GM18526 (cell line): ENCODE measurements around the gene MEAK7.

ENCODE experiments used
- POLR2A ChIP-seq: IDR thresholded peaks from 3 replicates; pipeline ENCODE4 v1.6.1; 2011; ENCODE audit not compliant: insufficient read length; ENCODE audit errors: extremely low read depth

MEAK7 gene

GRCh38 chr16:84521497-84521770, 17.0 kb upstream of the MEAK7 start:
- TF ChIP-seq POLR2A, result no peak

DNA sequence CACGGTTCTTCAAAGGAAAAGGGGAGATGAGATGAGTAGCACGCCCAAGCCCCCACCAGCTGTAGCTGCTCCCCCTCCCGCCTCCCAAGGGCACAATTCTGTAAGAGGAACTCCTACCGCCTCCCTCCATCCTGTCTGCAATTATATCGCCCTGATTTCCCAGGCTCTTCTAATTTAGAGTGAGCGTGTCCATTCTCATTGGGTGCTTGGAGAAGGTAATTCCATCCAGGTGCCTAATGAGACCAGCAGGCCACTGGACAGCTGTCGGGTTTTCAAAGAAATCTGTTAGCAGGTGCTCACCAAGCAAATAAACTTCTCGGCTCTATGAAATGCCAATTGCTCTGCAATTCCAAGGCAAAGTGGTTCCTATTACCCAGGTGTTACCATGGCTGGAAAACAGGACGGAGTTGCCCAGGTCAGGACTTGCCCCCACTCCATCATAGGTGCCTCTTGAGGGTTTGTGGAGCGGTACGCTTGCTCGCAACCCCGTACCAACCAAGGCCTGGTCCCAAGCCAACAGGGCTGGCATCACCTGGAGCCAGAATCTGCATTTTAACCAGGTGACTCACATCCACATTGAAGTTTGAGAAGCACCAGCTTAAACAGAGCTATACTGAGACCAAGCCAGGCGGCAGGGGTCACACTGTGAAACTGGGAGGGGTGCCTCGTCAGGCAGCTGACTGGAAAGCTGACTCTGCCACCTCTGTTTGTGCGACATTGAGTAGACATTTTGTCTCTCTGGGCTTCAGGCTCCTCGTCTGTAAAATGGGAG, 16.5 kb upstream of the MEAK7 start:
- no peak for TF ChIP-seq POLR2A

DNA sequence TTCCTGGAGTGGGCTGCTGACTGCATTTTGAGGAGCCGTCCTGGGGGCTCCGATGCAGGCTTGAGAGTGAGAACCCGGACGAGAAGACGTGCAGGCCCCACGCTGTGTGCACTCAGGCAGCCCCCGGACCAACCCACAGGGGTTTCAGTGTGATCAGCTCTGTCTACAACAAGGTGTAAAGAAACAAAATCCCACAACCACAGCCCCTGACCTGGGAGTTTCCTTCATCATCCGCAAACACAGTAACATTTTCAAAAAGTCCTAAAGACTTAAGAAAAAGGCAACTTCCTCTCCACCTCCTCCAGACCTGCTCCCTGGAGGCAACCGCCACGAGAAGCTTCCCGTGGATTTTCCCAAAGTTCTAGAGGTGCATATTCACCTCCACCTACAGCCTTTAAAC, 15.4 kb upstream of the MEAK7 start:
- TF ChIP-seq POLR2A, result no peak

- no peak for TF ChIP-seq POLR2A
These were observed 14.4 kb upstream of the MEAK7 start for GRCh38 chr16:84518804-84519341.

DNA sequence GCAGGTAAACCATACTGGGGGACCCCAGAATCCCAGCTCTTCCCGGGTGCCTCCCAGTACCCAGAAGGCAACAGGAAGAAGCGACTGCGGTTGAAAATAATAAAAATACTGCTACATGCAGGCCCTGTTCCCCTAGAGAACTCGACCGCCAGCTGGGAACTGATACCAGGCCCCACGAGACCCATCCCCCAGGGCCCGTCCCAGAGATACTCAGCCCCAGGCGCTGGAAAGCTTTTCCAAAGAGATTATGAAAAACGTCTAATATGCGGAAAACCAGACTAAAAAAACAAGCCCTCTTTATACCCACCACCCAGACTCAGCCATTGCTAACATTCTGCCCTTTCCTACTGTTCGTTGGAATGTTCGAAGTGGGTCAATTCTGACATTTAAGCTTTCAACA, 12.9 kb upstream of the MEAK7 start:
- TF ChIP-seq POLR2A, result no peak

- peak; percentile 81 for TF ChIP-seq POLR2A
These were observed 10.7 kb upstream of the MEAK7 start for GRCh38 chr16:84514874-84515835.

GRCh38 chr16:84514295-84514873, 9.9 kb upstream of the MEAK7 start:
- TF ChIP-seq POLR2A, result no peak

- no peak for TF ChIP-seq POLR2A
These were observed 9.2 kb upstream of the MEAK7 start for GRCh38 chr16:84513666-84514065.

- TF ChIP-seq POLR2A, result no peak
These were observed 8.7 kb upstream of the MEAK7 start for GRCh38 chr16:84513123-84513522.

DNA sequence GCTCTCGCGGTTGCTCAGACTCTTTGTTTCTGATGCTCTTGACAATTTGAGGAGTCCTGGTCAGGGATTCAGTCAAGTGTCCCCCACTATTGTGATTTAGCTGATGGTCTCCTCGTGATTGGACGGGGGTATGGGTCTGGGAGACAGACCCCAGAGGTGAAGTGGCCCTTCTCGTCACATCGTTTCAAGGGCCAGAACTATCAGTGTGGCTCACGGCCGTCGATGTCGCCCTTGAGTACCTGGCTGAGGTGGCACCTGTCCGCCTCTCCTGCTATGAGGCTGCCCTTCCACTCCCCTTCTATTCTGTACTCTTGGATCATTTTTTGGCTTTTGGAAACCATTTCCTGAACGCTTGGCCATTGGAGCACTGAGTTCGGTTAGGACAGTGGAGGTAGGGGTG, 7.4 kb upstream of the MEAK7 start:
- no peak for TF ChIP-seq POLR2A

- TF ChIP-seq POLR2A, result no peak
These were observed 6.8 kb upstream of the MEAK7 start for GRCh38 chr16:84511180-84511800.

GRCh38 chr16:84509032-84509950, 4.8 kb upstream of the MEAK7 start:
- no peak for TF ChIP-seq POLR2A

GRCh38 chr16:84508502-84508901, 4.0 kb upstream of the MEAK7 start:
- no peak for TF ChIP-seq POLR2A
